ENCODE data around the gene PTPRT. TPM values are rescaled to one million over a fixed set of nuclear protein-coding genes. Genes with fewer than 3 reads are reported as not detected.

PTPRT gene
- total and polyA plus RNA-seq, 2 of the 13 experiments (the other 11 are each of a cell fraction or from before 2014, with no cell fraction given), result under 0.01 to 0.09 TPM

- WGBS (ENCODE audit: low lambda C conversion rate), result 15% methylated on average over 10 of the region's 10 CpGs
Observed at GRCh38 chr20:42987376-42988114, 202.2 kb downstream of the PTPRT start.

More at GRCh38 chr20:42987376-42988114, 202.2 kb downstream of the PTPRT start:
- Histone ChIP-seq H3K27me3 (ENCODE audit: control insufficient read depth in 1 of 2, insufficient read depth in 2 of 2, low read length in 2 of 2) (no peaks in the 10 kb centered on the region), H3K9me3 (ENCODE audit: low read length) (no peaks in the 10 kb centered on the region), H3K36me3 (replicated peaks in 1 of 2; ENCODE audit: control insufficient read depth in 1 of 2, insufficient read depth in 2 of 2, low read length in 2 of 2) (no peaks in the 10 kb centered on the region), H2AFZ (ENCODE audit: low read length) (no peak overlapping the region), H3K4me1 (ENCODE audit: insufficient read depth, low read length) (no peaks in the 10 kb centered on the region), H3K27ac (ENCODE audit: extremely low read length, insufficient read depth, low read length) (no peak overlapping the region), H4K20me1 (ENCODE audit: insufficient read depth, low read length) (no peaks in the 10 kb centered on the region), H3K79me2 (ENCODE audit: insufficient read depth, low read length) (no peaks in the 10 kb centered on the region), H3K4me2 (ENCODE audit: low read depth, low read length) (no peak overlapping the region), H3K4me3 (replicated peaks in 1 of 3; ENCODE audit: insufficient read depth in 1 of 3, low read depth in 2 of 3, low read length in 3 of 3) (no peak overlapping the region), H3K9ac (ENCODE audit: insufficient read depth, low read depth, low read length) (no peak overlapping the region)
- ChIA-PET POLR2A (no interaction called here), CTCF (ENCODE audit: low intra/inter-chr PET ratio, low total read pairs) (no interaction called here)
- BruUV-seq (replicated peaks), result no TSS peak
- TF ChIP-seq, protein P1, sequence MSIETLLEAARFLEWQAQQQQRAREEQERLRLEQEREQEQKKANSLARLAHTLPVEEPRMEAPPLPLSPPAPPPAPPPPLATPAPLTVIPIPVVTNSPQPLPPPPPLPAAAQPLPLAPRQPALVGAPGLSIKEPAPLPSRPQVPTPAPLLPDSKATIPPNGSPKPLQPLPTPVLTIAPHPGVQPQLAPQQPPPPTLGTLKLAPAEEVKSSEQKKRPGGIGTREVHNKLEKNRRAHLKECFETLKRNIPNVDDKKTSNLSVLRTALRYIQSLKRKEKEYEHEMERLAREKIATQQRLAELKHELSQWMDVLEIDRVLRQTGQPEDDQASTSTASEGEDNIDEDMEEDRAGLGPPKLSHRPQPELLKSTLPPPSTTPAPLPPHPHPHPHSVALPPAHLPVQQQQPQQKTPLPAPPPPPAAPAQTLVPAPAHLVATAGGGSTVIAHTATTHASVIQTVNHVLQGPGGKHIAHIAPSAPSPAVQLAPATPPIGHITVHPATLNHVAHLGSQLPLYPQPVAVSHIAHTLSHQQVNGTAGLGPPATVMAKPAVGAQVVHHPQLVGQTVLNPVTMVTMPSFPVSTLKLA (IDR thresholded peaks at IDR 0.05), result peak; percentile 77
- no peak for TF ChIP-seq ZMYM3 (CRISPR knock-in tag; IDR thresholded peaks at IDR 0.05)
- no peak for TF ChIP-seq ZBTB49 (CRISPR knock-in tag; IDR thresholded peaks at IDR 0.05; ENCODE audit: borderline replicate concordance)
- 0 out of 2 replicates have a peak, but pooled peaks have one; percentile 11 for TF ChIP-seq USF2 (IDR thresholded peaks at IDR 0.05; ENCODE audit: low read depth, low read length)
- no peak for TF ChIP-seq USF2 (CRISPR knock-in tag; IDR thresholded peaks at IDR 0.05; ENCODE audit: borderline replicate concordance)
- no peak for TF ChIP-seq EHMT2 (IDR thresholded peaks at IDR 0.05; ENCODE audit: borderline replicate concordance, low read depth, low read length)
- DNase-seq (ENCODE audit: low spot score) (no peak), FAIRE-seq (no peak), ATAC-seq (no peak)
- intact Hi-C loops (cut with micrococcal nuclease; ENCODE audit: unreplicated experiment), result no loop called here
- in situ Hi-C loops (cut with HindIII; ENCODE audit: extremely low pct_ligation_motif_present, low pct_unique_long_range_greater_than_20kb), result no loop called here
